Transverse colon (tissue), 4 donors: ENCODE data around the gene MALL. TPM values are rescaled to one million over a fixed set of nuclear protein-coding genes. Genes with fewer than 3 reads are reported as not detected.
"Not testable (repeated sequence)": the region's sequence is repeated elsewhere in the genome, so short reads cannot be mapped to it uniquely, and the experiment has no call there.

Experiments
- DNase-seq: peaks from one replicate; pipeline ENCODE4 v3.0.0-alpha.2; 2019
- H3K27ac ChIP-seq, 4 donors: fragments of 200-600 bp; sonication (generic); 2 replicates each; pipeline ENCODE4 v1.5.1; 2016 to 2018; ENCODE audit warnings: inconsistent platforms in 4 of 4
- H3K27me3 ChIP-seq: fragments of 200-600 bp; sonication (generic); 2 replicates; pipeline ENCODE4 v1.5.1; 2017; ENCODE audit warnings: inconsistent platforms
- H3K36me3 ChIP-seq, 4 donors: fragments of 200-600 bp; sonication (generic); 2 replicates each; pipeline ENCODE4 v1.5.1; 2017 to 2019; ENCODE audit warnings: inconsistent platforms in 4 of 4
- H3K4me1 ChIP-seq, 4 donors: fragments of 200-600 bp; sonication (generic); 2 replicates each; pipeline ENCODE4 v1.5.1; 2017 to 2020; ENCODE audit warnings: inconsistent platforms in 4 of 4
- H3K4me3 ChIP-seq, 4 donors: fragments of 200-600 bp; sonication (generic); 1 replicate in 1 of 4; 2 replicates in 3 of 4; pipeline versions ENCODE4 v1.5.1 to v1.6.1; 2017 to 2019; ENCODE audit warnings: inconsistent platforms in 4 of 4
- H3K9me3 ChIP-seq, 2 donors: fragments of 200-600 bp; sonication (generic); 2 replicates each; pipeline ENCODE4 v1.5.1; 2017 to 2019; ENCODE audit warnings: inconsistent platforms in 2 of 2
- EP300 ChIP-seq: sonication (generic); formaldehyde crosslinking; IDR thresholded peaks from one replicate; pipeline ENCODE4 v1.6.1; 2017; ENCODE audit warnings: antibody characterized with exemption, low read depth
- POLR2A ChIP-seq: fragments of 450-650 bp; IDR thresholded peaks from one replicate; pipeline ENCODE4 v1.6.1; 2016; ENCODE audit warnings: antibody characterized with exemption, mild to moderate bottlenecking, moderate library complexity
- POLR2AphosphoS5 ChIP-seq, 3 donors: sonication (generic); formaldehyde crosslinking; IDR thresholded peaks; one replicate each; pipeline ENCODE4 v1.6.1; 2016; ENCODE audit warnings: antibody characterized with exemption in 3 of 3
- WGBS, 2 donors: methylation state at CpG; one replicate each; pipeline ENCODE4 v1.1.5; 2018; ENCODE audit warnings: low coverage in 1 of 2; 5-methylcytosine and 5-hydroxymethylcytosine counted together
- in situ Hi-C, 4 donors: fragments of 200-750 bp; cut with MboI; loops; one replicate each; pipeline versions ENCODE4 v1.15.0 to v1.15.1; 2017; ENCODE audit warnings: low sequenced_read_pairs in 3 of 4, low pct_ligation_motif_present in 1 of 4, low pct_unique_long_range_greater_than_20kb in 1 of 4
- intact Hi-C: fragments of 100-400 bp; cut with DNase I; formaldehyde crosslinking; loops from one replicate; pipeline ENCODE4 v1.15.1; 2023; ENCODE audit warnings: low total_unique reads
- total RNA-seq, 4 donors: library from RNA; depleted of rRNA; stranded (reverse); fragments of >200 nt; gene quantifications; one replicate each; pipeline ENCODE4 v1.1.0, GENCODE V29; 2016
- TF ChIP-seq, protein P1 (sequence below), 5 experiments: fragments of 200-600 bp in 3 of 5; fragments of 450-650 bp in 2 of 5; sonication (generic) in 3 of 5; IDR thresholded peaks; 1 replicate in 2 of 5; 2 replicates in 3 of 5; pipeline ENCODE4 v1.5.1; 2016 to 2017; ENCODE audit warnings: antibody characterized with exemption in 5 of 5, inconsistent platforms in 3 of 5, mild to moderate bottlenecking in 2 of 5, moderate library complexity in 1 of 5

MALL gene
- total RNA-seq, 4 donors from 2014 or later: 205 to 499 (median 299) TPM

GRCh38 chr2:110103061-110103961 is 12.3 kb downstream of the MALL start:
- no peak for TF ChIP-seq POLR2AphosphoS5 (IDR thresholded peaks at IDR 0.05)
- TF ChIP-seq POLR2A: peak; percentile 15
- in situ Hi-C loops: no loop called here
- no peaks in the 10 kb centered on the region for H3K9me3 ChIP-seq
- intact Hi-C loops: no loop called here
- H3K4me3 ChIP-seq: no peak overlapping the region
- H3K36me3 ChIP-seq: no peaks in the 10 kb centered on the region
- H3K27ac ChIP-seq: peak overlapping the region; percentile 86 to 92 (median 86)
- WGBS, 2 donors: 69% methylated on average over 20 of the region's 20 CpGs; no CpG with 5 or more reads in 1 of the 2 donors
- H3K27me3 ChIP-seq: no peaks in the 10 kb centered on the region
- DNase-seq: peak; percentile 81
- peaks cover 27 to 74% (median 53%) of the 10 kb centered on the region in 4 donors for H3K4me1 ChIP-seq

- no peaks in the 10 kb centered on the region for H3K9me3 ChIP-seq
- no peaks in the 10 kb centered on the region for H3K27me3 ChIP-seq
- intact Hi-C loops (no loop called here), in situ Hi-C loops (no loop called here)
- peak overlapping the region; percentile 86 to 92 (median 86) for H3K27ac ChIP-seq
- H3K36me3 ChIP-seq: no peaks in the 10 kb centered on the region
- TF ChIP-seq POLR2A: no peak
- no peak for TF ChIP-seq EP300
- TF ChIP-seq, protein P1, sequence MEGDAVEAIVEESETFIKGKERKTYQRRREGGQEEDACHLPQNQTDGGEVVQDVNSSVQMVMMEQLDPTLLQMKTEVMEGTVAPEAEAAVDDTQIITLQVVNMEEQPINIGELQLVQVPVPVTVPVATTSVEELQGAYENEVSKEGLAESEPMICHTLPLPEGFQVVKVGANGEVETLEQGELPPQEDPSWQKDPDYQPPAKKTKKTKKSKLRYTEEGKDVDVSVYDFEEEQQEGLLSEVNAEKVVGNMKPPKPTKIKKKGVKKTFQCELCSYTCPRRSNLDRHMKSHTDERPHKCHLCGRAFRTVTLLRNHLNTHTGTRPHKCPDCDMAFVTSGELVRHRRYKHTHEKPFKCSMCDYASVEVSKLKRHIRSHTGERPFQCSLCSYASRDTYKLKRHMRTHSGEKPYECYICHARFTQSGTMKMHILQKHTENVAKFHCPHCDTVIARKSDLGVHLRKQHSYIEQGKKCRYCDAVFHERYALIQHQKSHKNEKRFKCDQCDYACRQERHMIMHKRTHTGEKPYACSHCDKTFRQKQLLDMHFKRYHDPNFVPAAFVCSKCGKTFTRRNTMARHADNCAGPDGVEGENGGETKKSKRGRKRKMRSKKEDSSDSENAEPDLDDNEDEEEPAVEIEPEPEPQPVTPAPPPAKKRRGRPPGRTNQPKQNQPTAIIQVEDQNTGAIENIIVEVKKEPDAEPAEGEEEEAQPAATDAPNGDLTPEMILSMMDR (IDR thresholded peaks at IDR 0.05): no peak
- TF ChIP-seq POLR2AphosphoS5 (IDR thresholded peaks at IDR 0.05): no peak
- 67 to 100% methylated on average over 1 to 9 of the region's 9 CpGs for WGBS, 2 donors
- peaks cover 27 to 67% (median 55%) of the 10 kb centered on the region in 4 donors for H3K4me1 ChIP-seq
- no peak overlapping the region for H3K4me3 ChIP-seq
- DNase-seq: no peak
Observed at GRCh38 chr2:110101901-110102803, 13.5 kb downstream of the MALL start.

DNA sequence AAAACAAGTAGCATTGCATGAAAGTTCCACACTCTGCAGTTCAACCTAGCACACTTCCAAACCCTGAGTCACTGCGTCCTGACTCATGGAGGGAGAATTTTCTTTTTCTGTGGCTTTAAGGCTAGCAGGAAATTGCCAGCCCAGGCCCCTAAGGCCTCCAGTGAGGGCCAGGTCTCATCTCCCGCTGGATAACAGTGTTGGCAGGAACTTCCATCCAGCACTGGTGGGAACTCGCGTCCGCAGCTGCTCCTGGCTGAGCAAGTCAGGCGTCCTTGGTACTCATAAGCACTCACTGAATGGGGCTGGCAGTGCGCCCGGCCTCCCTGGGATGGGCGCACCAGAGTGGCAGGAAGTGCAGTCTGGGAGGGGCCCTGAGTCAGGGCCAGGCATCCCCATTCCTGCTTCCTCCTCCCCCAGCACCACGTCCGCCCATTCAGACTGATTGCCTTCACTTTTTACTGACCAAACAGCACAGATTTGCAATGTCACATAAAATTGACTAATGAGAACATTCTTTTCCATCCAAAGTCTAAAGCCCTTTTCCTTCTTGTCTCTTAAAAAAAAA is 14.3 kb downstream of the MALL start:
- DNase-seq: peak; percentile 94
- 13% methylated on average over 10 of the region's 11 CpGs; no CpG with 5 or more reads in 1 of the 2 donors for WGBS, 2 donors
- intact Hi-C loops (no loop called here), in situ Hi-C loops (no loop called here)
- Histone ChIP-seq H3K4me1 (peaks cover 22 to 59% (median 47%) of the 10 kb centered on the region in 4 donors), H3K36me3 (no peaks in the 10 kb centered on the region), H3K9me3 (no peaks in the 10 kb centered on the region), H3K27ac (peak overlapping the region; percentile 86 to 92 (median 86)), H3K4me3 (no peak overlapping the region), H3K27me3 (no peaks in the 10 kb centered on the region)
- TF ChIP-seq, protein P1 (IDR thresholded peaks at IDR 0.05): no peak
- TF ChIP-seq POLR2A: peak; percentile 38
- peak; percentile 61 to 84 (median 80) for TF ChIP-seq POLR2AphosphoS5 (IDR thresholded peaks at IDR 0.05)
- TF ChIP-seq EP300: peak; percentile 11

- Histone ChIP-seq H3K4me1 (peaks cover 22 to 56% (median 46%) of the 10 kb centered on the region in 4 donors), H3K27ac (peak overlapping the region; percentile 86 to 92 (median 86))
- in situ Hi-C loops, DNase-seq, H3K4me3 ChIP-seq, H3K36me3 ChIP-seq, H3K27me3 ChIP-seq, intact Hi-C loops, H3K9me3 ChIP-seq: not testable (repeated sequence)
- WGBS, 2 donors: 58% methylated on average over 4 of the region's 4 CpGs; no CpG with 5 or more reads in 1 of the 2 donors
Observed at GRCh38 chr2:110100880-110101279, 14.7 kb downstream of the MALL start.
